Cortex of kidney (tissue), 1 donor: ENCODE measurements around the gene ETV6.

Source experiments
- DNase-seq: peaks from one replicate; lab custom pipeline; 2025; lab: John Stamatoyannopoulos, UW

Gene ETV6

GRCh38 chr12:11718768-11719253 is 69.3 kb downstream of the ETV6 start:
- no peak for DNase-seq

DNA sequence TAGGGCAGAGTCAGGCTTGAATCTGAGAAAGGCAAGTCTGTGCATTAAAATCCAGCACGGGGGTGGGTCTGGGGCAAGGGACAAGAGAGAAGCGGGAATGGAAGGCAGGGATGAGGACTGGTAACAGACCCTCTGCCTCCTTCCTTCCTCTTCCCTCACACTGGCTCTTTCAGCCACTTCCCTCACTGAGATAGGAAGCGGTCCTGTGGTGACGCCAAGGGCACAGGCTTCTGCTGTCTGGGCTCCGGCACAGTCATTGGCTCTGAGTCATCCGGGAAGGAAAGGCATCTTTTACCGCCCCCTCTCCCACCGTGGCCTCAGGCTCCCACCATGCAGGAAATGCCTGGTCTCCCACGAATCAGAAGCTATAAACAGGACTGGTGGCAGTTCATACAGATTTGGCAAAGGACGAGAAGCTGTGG is 70.2 kb downstream of the ETV6 start:
- no peak for DNase-seq

- no peak for DNase-seq
These were observed 72.6 kb downstream of the ETV6 start for GRCh38 chr12:11722071-11722470.

GRCh38 chr12:11722578-11723138 is 73.2 kb downstream of the ETV6 start:
- DNase-seq = no peak

- DNase-seq = no peak
These were observed 74.5 kb downstream of the ETV6 start for GRCh38 chr12:11723993-11724392.

DNA sequence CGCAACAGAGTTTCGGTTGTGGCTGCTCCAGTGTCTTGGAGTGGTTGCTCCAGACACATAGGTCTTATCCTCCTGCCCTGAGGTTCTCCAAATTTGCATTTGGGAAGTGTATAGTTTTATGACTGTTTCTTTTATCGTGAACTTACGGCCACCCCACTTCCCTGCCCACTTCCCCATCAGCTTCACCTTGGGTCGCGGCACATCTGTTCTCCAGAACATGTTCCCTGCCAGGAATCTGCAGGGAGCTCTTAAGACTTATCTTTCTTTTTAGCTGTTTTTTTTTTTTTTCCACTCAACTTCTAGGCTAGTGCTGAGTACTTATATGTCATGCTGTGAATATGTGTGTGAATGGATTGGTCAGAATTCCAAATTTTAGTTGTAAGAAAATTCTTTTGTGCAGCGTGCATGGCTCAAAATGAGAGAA is 75.4 kb downstream of the ETV6 start:
- DNase-seq = no peak

GRCh38 chr12:11725686-11726085 is 76.2 kb downstream of the ETV6 start:
- DNase-seq = no peak

GRCh38 chr12:11726659-11727058 is 77.2 kb downstream of the ETV6 start:
- no peak for DNase-seq

GRCh38 chr12:11727133-11727664 is 77.7 kb downstream of the ETV6 start:
- no peak for DNase-seq

GRCh38 chr12:11728154-11728755 is 78.8 kb downstream of the ETV6 start:
- DNase-seq = no peak

- no peak for DNase-seq
These were observed 79.5 kb downstream of the ETV6 start for GRCh38 chr12:11729008-11729407.

DNA sequence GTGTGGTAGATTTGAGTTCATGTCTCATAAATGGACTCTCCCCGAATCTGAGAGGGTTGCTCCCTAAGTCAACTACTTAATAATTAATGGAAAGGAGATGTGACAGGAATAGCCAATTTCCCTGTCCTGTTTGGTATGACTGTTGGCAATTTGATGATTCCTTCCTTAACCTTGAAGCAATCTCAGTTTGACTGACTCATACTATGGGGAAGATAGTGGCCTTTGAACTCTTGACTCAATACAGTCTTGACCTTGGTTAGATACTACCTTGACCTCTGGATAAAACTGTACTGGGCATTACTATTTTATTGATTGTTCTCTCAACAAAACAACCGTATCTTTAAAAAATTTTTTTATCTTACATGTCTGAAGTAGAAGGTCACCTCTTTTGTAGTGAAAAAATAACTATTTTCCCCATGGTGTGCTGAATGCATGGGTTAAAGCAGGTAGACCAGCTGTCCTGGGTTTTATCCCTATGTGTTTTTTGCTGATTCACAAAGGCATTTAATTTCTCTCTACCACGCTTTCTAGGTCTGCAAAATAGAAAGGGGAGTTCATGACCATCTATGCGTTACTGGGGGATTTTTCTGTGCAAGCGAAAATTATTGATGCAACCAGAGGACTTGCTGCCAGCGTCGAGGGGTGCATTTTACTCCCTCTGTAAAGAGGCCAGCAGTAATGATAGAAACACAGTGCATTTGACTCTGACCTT is 80.1 kb downstream of the ETV6 start:
- DNase-seq = no peak

DNA sequence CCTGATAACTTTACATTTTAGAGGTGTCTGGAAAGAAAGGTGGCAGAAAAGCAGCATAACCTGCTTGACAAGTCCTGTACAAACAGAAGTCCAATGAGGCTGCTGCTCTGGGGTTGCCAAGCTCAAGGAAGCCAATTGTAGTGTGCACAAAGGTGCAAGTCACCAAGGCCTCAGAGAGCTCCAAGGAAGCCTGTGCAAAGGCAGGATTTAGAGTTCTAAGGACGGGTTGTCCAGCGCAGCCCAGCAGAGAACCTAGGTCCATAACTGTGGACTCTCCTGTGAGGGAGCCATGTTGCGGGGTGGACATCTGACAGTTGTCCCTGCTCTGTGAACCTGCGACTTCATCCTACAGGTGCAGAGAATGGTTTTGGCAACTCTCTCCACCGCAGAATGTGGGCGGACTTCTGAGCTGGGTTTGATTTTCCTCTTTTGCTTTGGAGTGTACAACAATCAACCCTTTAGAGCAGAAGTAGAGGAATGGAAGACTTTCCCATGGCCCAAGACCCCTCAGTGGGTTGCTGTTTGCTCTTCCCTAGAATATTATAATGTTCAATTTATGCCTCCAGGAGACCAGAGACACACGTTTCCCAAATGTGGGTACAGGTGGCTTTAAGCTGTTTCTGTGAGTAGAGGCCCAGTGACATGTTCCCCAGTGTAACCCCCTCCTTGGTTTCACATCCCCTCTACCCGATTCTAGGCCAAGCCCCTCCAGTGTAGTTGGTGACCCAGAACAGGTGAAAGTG is 81.0 kb downstream of the ETV6 start:
- DNase-seq = no peak

- no peak for DNase-seq
These were observed 81.5 kb downstream of the ETV6 start for GRCh38 chr12:11731042-11731357.

DNA sequence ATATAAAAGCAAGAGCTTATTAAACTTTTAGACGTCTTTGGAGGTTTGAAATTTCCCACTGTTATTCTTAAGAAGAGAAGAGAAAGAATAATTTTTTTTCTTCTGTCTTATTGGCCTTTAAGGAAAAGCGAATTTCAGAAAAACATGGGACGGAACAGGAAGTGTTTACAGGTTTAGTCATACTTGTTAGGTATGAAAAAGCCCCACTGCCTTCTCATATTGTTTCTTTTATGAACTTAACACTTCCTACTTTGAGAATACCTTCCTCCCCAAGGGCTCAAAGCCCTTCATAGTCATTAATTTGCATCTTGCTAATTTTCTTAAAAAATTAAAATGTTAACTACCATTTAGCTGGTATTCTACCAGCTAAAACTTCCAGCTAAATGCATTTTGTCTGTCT is 82.0 kb downstream of the ETV6 start:
- no peak for DNase-seq

GRCh38 chr12:11732023-11732422 is 82.5 kb downstream of the ETV6 start:
- no peak for DNase-seq

DNA sequence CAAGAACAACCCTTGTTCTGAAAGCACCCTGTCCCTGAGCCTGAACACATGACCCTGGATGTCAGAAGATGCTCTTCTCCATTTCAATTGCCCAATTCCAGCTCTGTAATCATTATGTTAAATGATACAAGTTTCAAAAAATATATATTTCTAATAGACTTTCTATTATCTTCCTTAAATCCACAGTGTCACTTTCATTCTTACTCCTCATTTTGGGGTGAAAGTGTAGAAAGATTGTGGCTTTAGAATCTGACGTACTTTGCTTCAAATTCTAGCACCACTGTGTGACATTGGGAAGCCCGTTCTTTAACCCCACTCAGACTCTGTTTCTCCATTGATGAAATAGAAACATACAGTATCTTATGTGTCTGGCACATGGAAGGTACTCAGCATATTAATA is 83.2 kb downstream of the ETV6 start:
- DNase-seq = no peak

GRCh38 chr12:11734580-11735180 is 85.2 kb downstream of the ETV6 start:
- no peak for DNase-seq

- DNase-seq = no peak
These were observed 89.0 kb downstream of the ETV6 start for GRCh38 chr12:11738450-11738849.

- no peak for DNase-seq
These were observed 90.6 kb downstream of the ETV6 start for GRCh38 chr12:11739980-11740577.

DNA sequence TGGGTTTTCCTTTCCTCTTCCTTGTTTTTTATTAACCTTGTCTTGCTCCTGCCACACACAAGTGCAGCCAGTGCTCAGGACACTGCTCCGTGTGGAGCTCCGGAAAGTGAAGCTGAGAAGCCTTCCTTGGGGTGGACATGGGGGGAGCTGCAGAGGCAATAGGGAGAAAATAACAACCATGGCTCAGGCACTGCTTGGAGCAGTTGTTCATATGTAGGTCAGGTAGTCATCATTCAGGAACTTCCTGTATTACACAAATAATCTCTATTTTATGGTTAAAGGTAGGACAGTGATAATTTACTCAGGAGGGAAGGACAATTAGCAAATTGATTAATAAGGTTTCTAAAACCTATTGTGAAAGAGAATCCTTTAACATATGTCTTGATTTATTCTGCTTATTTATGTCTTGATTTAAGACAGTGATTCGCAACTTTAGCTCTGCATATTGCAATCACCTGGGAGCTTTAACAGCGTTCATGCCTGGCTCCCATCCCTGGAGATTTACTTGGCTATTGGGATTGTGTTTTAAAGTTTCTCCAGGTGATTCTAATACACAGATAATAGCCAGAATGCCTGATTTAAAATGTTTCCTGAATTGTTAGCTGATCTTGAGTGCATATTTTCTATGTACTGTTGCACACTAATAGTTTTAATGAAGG is 92.1 kb downstream of the ETV6 start:
- DNase-seq = no peak
